H9 (cell line): ENCODE data around the gene ATG4B. TPM values are rescaled to one million over a fixed set of nuclear protein-coding genes. Genes with fewer than 3 reads are reported as not detected.

Experiments used
- DNase-seq: peaks from one replicate; pipeline ENCODE4 v3.0.0-alpha.2; 2017
- H2AFZ ChIP-seq: one replicate; pipeline ENCODE4 v1.6.1; 2013; ENCODE audit warnings: mild to moderate bottlenecking, low read length, control low read depth, moderate library complexity
- H2AK5ac ChIP-seq: 2 replicates; pipeline ENCODE4 v1.6.1; 2013; ENCODE audit warnings: low read length, control low read depth, mixed read lengths; ENCODE audit not compliant: insufficient read length
- H2BK120ac ChIP-seq: one replicate; pipeline ENCODE4 v1.6.1; 2013; ENCODE audit warnings: low read depth, mild to moderate bottlenecking, low read length, control low read depth, inconsistent platforms; ENCODE audit not compliant: poor library complexity, severe bottlenecking
- H2BK12ac ChIP-seq: 2 replicates; pipeline ENCODE4 v1.6.1; 2013; ENCODE audit warnings: low read length, control low read depth, mixed read lengths, low read depth; ENCODE audit not compliant: insufficient read length
- H2BK15ac ChIP-seq: 2 replicates; pipeline ENCODE4 v1.6.1; 2013; ENCODE audit warnings: low read depth, low read length, control low read depth
- H2BK20ac ChIP-seq: one replicate; pipeline ENCODE4 v1.6.1; 2013; ENCODE audit warnings: low read depth, mild to moderate bottlenecking, low read length, control low read depth, inconsistent platforms; ENCODE audit not compliant: poor library complexity, severe bottlenecking
- H2BK5ac ChIP-seq: 2 replicates; pipeline ENCODE4 v1.6.1; 2013; ENCODE audit warnings: low read length, control low read depth, mixed read lengths; ENCODE audit not compliant: insufficient read length
- H3K14ac ChIP-seq: 2 replicates; pipeline ENCODE4 v1.6.1; 2013; ENCODE audit warnings: low read length, control low read depth; ENCODE audit not compliant: insufficient read depth
- H3K18ac ChIP-seq: 2 replicates; pipeline ENCODE4 v1.6.1; 2013; ENCODE audit warnings: low read depth, mild to moderate bottlenecking, mixed read lengths, low read length, control low read depth; ENCODE audit not compliant: insufficient read length
- H3K23ac ChIP-seq: 2 replicates; pipeline ENCODE4 v1.6.1; 2013; ENCODE audit warnings: low read length, control low read depth, mixed read lengths, low read depth; ENCODE audit not compliant: insufficient read length
- H3K23me2 ChIP-seq: 2 replicates; pipeline ENCODE4 v1.6.1; 2013; ENCODE audit warnings: low read depth, mild to moderate bottlenecking, mixed read lengths, low read length, control low read depth; ENCODE audit not compliant: insufficient read length, poor library complexity, severe bottlenecking
- H3K27ac ChIP-seq: 2 replicates; pipeline ENCODE4 v1.5.1; 2013; ENCODE audit warnings: low read length, control low read depth, mixed read lengths, low read depth; ENCODE audit not compliant: insufficient read length
- H3K27me3 ChIP-seq: 2 replicates; pipeline ENCODE4 v1.6.1; 2013; ENCODE audit warnings: low read length, control low read depth, inconsistent platforms; ENCODE audit not compliant: insufficient read depth
- H3K4ac ChIP-seq: 2 replicates; pipeline ENCODE4 v1.6.1; 2013; ENCODE audit warnings: low read depth, mild to moderate bottlenecking, control low read depth, inconsistent platforms, low read length, moderate library complexity
- H3K4me1 ChIP-seq: 2 replicates; pipeline ENCODE4 v1.6.1; 2013; ENCODE audit warnings: low read length, control low read depth, inconsistent platforms; ENCODE audit not compliant: insufficient read depth
- H3K4me2 ChIP-seq: 2 replicates; pipeline ENCODE4 v1.6.1; 2013; ENCODE audit warnings: low read length, control low read depth, mixed read lengths; ENCODE audit not compliant: insufficient read length, insufficient read depth
- H3K56ac ChIP-seq: 2 replicates; pipeline ENCODE4 v1.6.1; 2013; ENCODE audit warnings: low read depth, mild to moderate bottlenecking, mixed read lengths, low read length, control low read depth; ENCODE audit not compliant: insufficient read length
- H3K79me1 ChIP-seq: 2 replicates; pipeline ENCODE4 v1.6.1; 2013; ENCODE audit warnings: low read depth, mild to moderate bottlenecking, moderate library complexity, low read length, control low read depth, inconsistent platforms; ENCODE audit not compliant: insufficient read depth, poor library complexity, severe bottlenecking
- H3K79me2 ChIP-seq: 2 replicates; pipeline ENCODE4 v1.6.1; 2013; ENCODE audit warnings: low read length, control low read depth, inconsistent platforms; ENCODE audit not compliant: insufficient read depth
- H3K9ac ChIP-seq: 2 replicates; pipeline ENCODE4 v1.6.1; 2013; ENCODE audit warnings: low read length, control low read depth, mixed read lengths; ENCODE audit not compliant: insufficient read length; ENCODE audit errors: extremely low read depth
- H3K9me3 ChIP-seq: one replicate; pipeline ENCODE4 v1.6.1; 2013; ENCODE audit warnings: low read depth, low read length, inconsistent platforms; ENCODE audit not compliant: control insufficient read depth
- H3T11ph ChIP-seq: one replicate; pipeline ENCODE4 v1.6.1; 2013; ENCODE audit warnings: mild to moderate bottlenecking, low read length, control low read depth, inconsistent platforms
- H4K20me1 ChIP-seq: one replicate; pipeline ENCODE4 v1.6.1; 2013; ENCODE audit not compliant: control insufficient read depth, insufficient read length, insufficient read depth
- H4K5ac ChIP-seq: 2 replicates; pipeline ENCODE4 v1.6.1; 2013; ENCODE audit warnings: low read depth, mild to moderate bottlenecking, mixed read lengths, low read length, control low read depth; ENCODE audit not compliant: insufficient read length
- H4K8ac ChIP-seq: replicated peaks from 2 replicates; pipeline ENCODE4 v1.6.1; 2013; ENCODE audit warnings: low read length, control low read depth, mixed read lengths, low read depth; ENCODE audit not compliant: insufficient read length
- H4K91ac ChIP-seq: 2 replicates; pipeline ENCODE4 v1.6.1; 2013; ENCODE audit warnings: low read depth, mild to moderate bottlenecking, moderate library complexity, mixed read lengths, low read length, control low read depth; ENCODE audit not compliant: insufficient read length
- H3K27ac Mint-ChIP-seq, 3 experiments: 2 replicates in 2 of 3; 3 replicates in 1 of 3; pipeline ENCODE4 v1.8.0; 2020 to 2021; ENCODE audit warnings: mixed read lengths in 3 of 3, mild to moderate bottlenecking in 1 of 3, moderate library complexity in 1 of 3
- H3K27me3 Mint-ChIP-seq: 2 replicates; pipeline ENCODE4 v1.8.0; 2021; ENCODE audit warnings: low read depth, mild to moderate bottlenecking, moderate library complexity, mixed read lengths
- H3K36me3 Mint-ChIP-seq, 3 experiments: 2 replicates in 2 of 3; 3 replicates in 1 of 3; pipeline ENCODE4 v1.8.0; 2020 to 2021; ENCODE audit warnings: low read depth in 3 of 3, mixed read lengths in 3 of 3; ENCODE audit not compliant: insufficient read depth in 1 of 3
- H3K4me1 Mint-ChIP-seq, 2 experiments: 2 replicates each; pipeline ENCODE4 v1.8.0; 2020; ENCODE audit warnings: mixed read lengths in 2 of 2
- H3K4me3 Mint-ChIP-seq, 2 experiments: 2 replicates in 1 of 2; 3 replicates in 1 of 2; pipeline ENCODE4 v1.8.0; 2020 to 2021; ENCODE audit warnings: mild to moderate bottlenecking in 2 of 2, mixed read lengths in 2 of 2, moderate library complexity in 1 of 2
- H3K9me3 Mint-ChIP-seq, 2 experiments: 2 replicates in 1 of 2; 3 replicates in 1 of 2; pipeline ENCODE4 v1.8.0; 2020; ENCODE audit warnings: mild to moderate bottlenecking in 2 of 2, mixed read lengths in 2 of 2, moderate library complexity in 1 of 2
- WGBS: extraction: QIAGEN DNeasy Blood & Tissue Kit; methylation state at CpG from one replicate; pipeline ENCODE4 v1.1.7; 2013; ENCODE audit warnings: missing lambda C conversion rate, low lambda C conversion rate, mixed read lengths; ENCODE audit not compliant: insufficient read length; ENCODE audit errors: extremely low coverage; 5-methylcytosine and 5-hydroxymethylcytosine counted together
- total RNA-seq: library from RNA; stranded (reverse); gene quantifications from 2 replicates; pipeline ENCODE4 v1.2.1, GENCODE V29; 2021
- TF ChIP-seq, protein P1 (sequence below): fragments of 200-600 bp; sonication (generic); conservative IDR thresholded peaks from 3 replicates; pipeline ENCODE4 v1.8.0; 2021; ENCODE audit warnings: antibody characterized with exemption, mild to moderate bottlenecking

ATG4B gene
- total RNA-seq, 1 experiment from 2014 or later: 105 TPM

- no peak overlapping the region for H3T11ph ChIP-seq
- no peak overlapping the region for H3K23ac ChIP-seq
- H3K4me1 Mint-ChIP-seq: peaks cover 0 to 2% of the 10 kb centered on the region in 2 experiments; a peak in 2 of 4 replicates
- no peak overlapping the region for H2BK120ac ChIP-seq
- DNase-seq: peak; percentile 62
- H3K56ac ChIP-seq: no peak overlapping the region
- no peak overlapping the region for H3K4me2 ChIP-seq
- H2BK5ac ChIP-seq: no peak overlapping the region
- H2AFZ ChIP-seq: no peak overlapping the region
- no peak overlapping the region for H3K27ac ChIP-seq
- peaks cover 5 to 81% (median 61%) of the 10 kb centered on the region in 3 experiments; a peak in 6 of 7 replicates for H3K36me3 Mint-ChIP-seq
- TF ChIP-seq, protein P1, sequence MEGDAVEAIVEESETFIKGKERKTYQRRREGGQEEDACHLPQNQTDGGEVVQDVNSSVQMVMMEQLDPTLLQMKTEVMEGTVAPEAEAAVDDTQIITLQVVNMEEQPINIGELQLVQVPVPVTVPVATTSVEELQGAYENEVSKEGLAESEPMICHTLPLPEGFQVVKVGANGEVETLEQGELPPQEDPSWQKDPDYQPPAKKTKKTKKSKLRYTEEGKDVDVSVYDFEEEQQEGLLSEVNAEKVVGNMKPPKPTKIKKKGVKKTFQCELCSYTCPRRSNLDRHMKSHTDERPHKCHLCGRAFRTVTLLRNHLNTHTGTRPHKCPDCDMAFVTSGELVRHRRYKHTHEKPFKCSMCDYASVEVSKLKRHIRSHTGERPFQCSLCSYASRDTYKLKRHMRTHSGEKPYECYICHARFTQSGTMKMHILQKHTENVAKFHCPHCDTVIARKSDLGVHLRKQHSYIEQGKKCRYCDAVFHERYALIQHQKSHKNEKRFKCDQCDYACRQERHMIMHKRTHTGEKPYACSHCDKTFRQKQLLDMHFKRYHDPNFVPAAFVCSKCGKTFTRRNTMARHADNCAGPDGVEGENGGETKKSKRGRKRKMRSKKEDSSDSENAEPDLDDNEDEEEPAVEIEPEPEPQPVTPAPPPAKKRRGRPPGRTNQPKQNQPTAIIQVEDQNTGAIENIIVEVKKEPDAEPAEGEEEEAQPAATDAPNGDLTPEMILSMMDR: peak; percentile 41; the same call in 2 of the 3 replicates
- no peak overlapping the region for H2BK12ac ChIP-seq
- H2BK15ac ChIP-seq: no peak overlapping the region
- H4K5ac ChIP-seq: no peak overlapping the region
- no peak overlapping the region for H2AK5ac ChIP-seq
- no peak overlapping the region for H4K8ac ChIP-seq
- H3K27me3 Mint-ChIP-seq: no peaks in the 10 kb centered on the region
- H3K4ac ChIP-seq: no peak overlapping the region
- no peaks in the 10 kb centered on the region for H3K9me3 ChIP-seq
- no peaks in the 10 kb centered on the region for H3K4me1 ChIP-seq
- no peaks in the 10 kb centered on the region for H3K27me3 ChIP-seq
- H3K18ac ChIP-seq: no peak overlapping the region
- H3K79me2 ChIP-seq: no peaks in the 10 kb centered on the region
- no peak overlapping the region for H2BK20ac ChIP-seq
- no peak overlapping the region for H3K14ac ChIP-seq
- no peaks in the 10 kb centered on the region for H3K79me1 ChIP-seq
- H4K91ac ChIP-seq: no peak overlapping the region
- H3K4me3 Mint-ChIP-seq: peak overlapping the region in 1 of 2 experiments; percentile 17; a peak in 1 of 5 replicates
- no peak overlapping the region for H3K9ac ChIP-seq
- no peaks in the 10 kb centered on the region for H4K20me1 ChIP-seq
- H3K27ac Mint-ChIP-seq: peak overlapping the region in 2 of 3 experiments; percentile 86 to 89; a peak in 4 of 7 replicates
- H3K23me2 ChIP-seq: no peaks in the 10 kb centered on the region
- no CpG with 5 or more reads among the region's 21 CpGs for WGBS
- H3K9me3 Mint-ChIP-seq: no peaks in the 10 kb centered on the region
Measured at GRCh38 chr2:241673797-241674725, 36.6 kb downstream of the ATG4B start.
